GM10248 (cell line): ENCODE data around the gene KCNMA1.

Experiments
- CTCF ChIA-PET: fragments of 300-600 bp; sonication (Branson Sonifier 250); formaldehyde crosslinking; extraction: SDS; loops from one replicate; lab custom pipeline; 2021; ENCODE audit warnings: antibody characterized with exemption; lab: Yijun Ruan, JAX
- POLR2A ChIA-PET: fragments of 350-650 bp; sonication (Branson Sonifier 250); formaldehyde crosslinking; extraction: SDS; loops from one replicate; lab custom pipeline; 2020; ENCODE audit warnings: antibody characterized with exemption; lab: Yijun Ruan, JAX
- DNase-seq: peaks from one replicate; pipeline ENCODE4 v3.0.0; 2012; ENCODE audit errors: extremely low spot score
- CTCF ChIP-seq: IDR thresholded peaks from 2 replicates; pipeline ENCODE4 v1.5.1; 2012; ENCODE audit warnings: mild to moderate bottlenecking, low read depth; ENCODE audit errors: extremely low read depth, missing control alignments, control extremely low read depth

The KCNMA1 gene

GRCh38 chr10:77188000-77188395 is 449.6 kb downstream of the KCNMA1 start:
- POLR2A ChIA-PET: no interaction called here
- TF ChIP-seq CTCF: no peak

GRCh38 chr10:77187376-77187999 is 450.1 kb downstream of the KCNMA1 start:
- ChIA-PET CTCF (interaction anchor here (1.7 to 6.1 kb wide), 2 partner anchors 13 to 22 kb away, joined by 8 to 38 read pairs; no protein-coding TSS in a partner anchor), POLR2A (no interaction called here)
- TF ChIP-seq CTCF: no peak
- no peak for DNase-seq

More at GRCh38 chr10:77188000-77188395, 449.6 kb downstream of the KCNMA1 start:
- DNase-seq: no peak
- CTCF ChIA-PET: interaction anchor here (1.7 to 6.1 kb wide), 2 partner anchors 14 to 22 kb away, joined by 8 to 38 read pairs; no protein-coding TSS in a partner anchor

GRCh38 chr10:77186936-77187335 is 450.7 kb downstream of the KCNMA1 start:
- ChIA-PET POLR2A (no interaction called here), CTCF (interaction anchor here (1.7 to 6.1 kb wide), 2 partner anchors 13 to 21 kb away, joined by 8 to 38 read pairs; no protein-coding TSS in a partner anchor)
- no peak for TF ChIP-seq CTCF
- DNase-seq: no peak

GRCh38 chr10:77185696-77186095 is 451.9 kb downstream of the KCNMA1 start:
- ChIA-PET POLR2A (no interaction called here), CTCF (interaction anchor here (1.8 to 6.1 kb wide), 3 partner anchors 11 to 526 kb away, joined by 5 to 38 read pairs (median 6); no protein-coding TSS in a partner anchor)
- no peak for TF ChIP-seq CTCF
- no peak for DNase-seq

- no peak for TF ChIP-seq CTCF
- no peak for DNase-seq
- CTCF ChIA-PET: interaction anchor here (1.0 to 6.1 kb wide), 3 partner anchors 9 to 529 kb away, joined by 3 to 38 read pairs (median 3); no protein-coding TSS in a partner anchor
- POLR2A ChIA-PET: no interaction called here
These were observed 454.8 kb downstream of the KCNMA1 start for GRCh38 chr10:77182803-77183202.

- DNase-seq: no peak
- CTCF ChIA-PET: interaction anchor here (0.9 to 2.0 kb wide), 4 partner anchors 8 to 532 kb away, joined by 3 to 6 read pairs (median 5); no protein-coding TSS in a partner anchor
- TF ChIP-seq CTCF: no peak
These were observed 456.8 kb downstream of the KCNMA1 start for GRCh38 chr10:77180794-77181193.

More at GRCh38 chr10:77180794-77181193, 456.8 kb downstream of the KCNMA1 start:
- POLR2A ChIA-PET: no interaction called here
